CD1c-positive myeloid dendritic cell (primary cell): ENCODE results near the gene KIF5A.

Experiments used
- DNase-seq: peaks from one replicate; pipeline ENCODE4 v3.0.0-alpha.2; 2016; ENCODE audit errors: extremely low spot score

The KIF5A gene

GRCh38 chr12:57535764-57536596 lies 13.9 kb upstream of the KIF5A start:
- DNase-seq: no peak

- DNase-seq: no peak
Observed at GRCh38 chr12:57536597-57536942, 13.3 kb upstream of the KIF5A start.

- no peak for DNase-seq
Observed at GRCh38 chr12:57539134-57539768, 10.6 kb upstream of the KIF5A start.

- DNase-seq: no peak
Observed at GRCh38 chr12:57541001-57541400, 8.8 kb upstream of the KIF5A start.

- DNase-seq: no peak
Observed at GRCh38 chr12:57541717-57542116, 8.1 kb upstream of the KIF5A start.

- DNase-seq: no peak
Observed at GRCh38 chr12:57543581-57543980, 6.3 kb upstream of the KIF5A start.

- no peak for DNase-seq
Observed at GRCh38 chr12:57545809-57546437, 3.9 kb upstream of the KIF5A start.

GRCh38 chr12:57546438-57547287 lies 3.2 kb upstream of the KIF5A start, which contains the start of gene DCTN2:
DCTN2 (minus strand) TSS chr12:57547192; CDS start chr12:57547063, 129 bp downstream.
- peak; percentile 97 for DNase-seq

GRCh38 chr12:57547288-57548012 lies 2.4 kb upstream of the KIF5A start:
- DNase-seq: no peak

- DNase-seq: no peak
Observed at GRCh38 chr12:57548013-57548315, 1.9 kb upstream of the KIF5A start.

GRCh38 chr12:57548488-57548887 lies 1.4 kb upstream of the KIF5A start:
- DNase-seq: no peak

GRCh38 chr12:57549203-57549908 lies 488 bp upstream of the KIF5A start:
- DNase-seq: no peak

- no peak for DNase-seq
Observed at GRCh38 chr12:57550641-57551549, 1.1 kb downstream of the KIF5A start.

- no peak for DNase-seq
Observed at GRCh38 chr12:57551637-57552305, 1.9 kb downstream of the KIF5A start.

GRCh38 chr12:57552306-57552651 lies 2.4 kb downstream of the KIF5A start:
- no peak for DNase-seq

- no peak for DNase-seq
Observed at GRCh38 chr12:57552835-57553313, 3.0 kb downstream of the KIF5A start.

GRCh38 chr12:57553343-57554202 lies 3.7 kb downstream of the KIF5A start:
- DNase-seq: no peak

GRCh38 chr12:57554453-57554852 lies 4.6 kb downstream of the KIF5A start:
- DNase-seq: no peak
